Epithelial cell of proximal tubule (primary cell): ENCODE data around the gene SLC25A29. TPM values are rescaled to one million over a fixed set of nuclear protein-coding genes. Genes with fewer than 3 reads are reported as not detected.

Experiments used
- DNase-seq: peaks from one replicate; pipeline ENCODE4 v3.0.0-alpha.2; 2011; ENCODE audit warnings: low read depth
- H3K4me3 ChIP-seq: 2 replicates; pipeline ENCODE4 v1.5.1; 2011; ENCODE audit warnings: low read depth, mild to moderate bottlenecking, low read length
- CTCF ChIP-seq: conservative IDR thresholded peaks from 2 replicates; pipeline ENCODE4 v1.5.1; 2012; ENCODE audit warnings: low read depth, mild to moderate bottlenecking, low read length
- total RNA-seq: library from RNA; depleted of rRNA; stranded (reverse); fragments of >200 nt; gene quantifications from 2 replicates; pipeline ENCODE4 v1.2.3, GENCODE V29; 2015

Gene SLC25A29
- total RNA-seq, 1 donor from 2014 or later, result 106 TPM

- DNase-seq, result no peak
- no peak overlapping the region for H3K4me3 ChIP-seq
- TF ChIP-seq CTCF, result no peak
These were observed 10.1 kb downstream of the SLC25A29 start for GRCh38 chr14:100296106-100296651.

DNA sequence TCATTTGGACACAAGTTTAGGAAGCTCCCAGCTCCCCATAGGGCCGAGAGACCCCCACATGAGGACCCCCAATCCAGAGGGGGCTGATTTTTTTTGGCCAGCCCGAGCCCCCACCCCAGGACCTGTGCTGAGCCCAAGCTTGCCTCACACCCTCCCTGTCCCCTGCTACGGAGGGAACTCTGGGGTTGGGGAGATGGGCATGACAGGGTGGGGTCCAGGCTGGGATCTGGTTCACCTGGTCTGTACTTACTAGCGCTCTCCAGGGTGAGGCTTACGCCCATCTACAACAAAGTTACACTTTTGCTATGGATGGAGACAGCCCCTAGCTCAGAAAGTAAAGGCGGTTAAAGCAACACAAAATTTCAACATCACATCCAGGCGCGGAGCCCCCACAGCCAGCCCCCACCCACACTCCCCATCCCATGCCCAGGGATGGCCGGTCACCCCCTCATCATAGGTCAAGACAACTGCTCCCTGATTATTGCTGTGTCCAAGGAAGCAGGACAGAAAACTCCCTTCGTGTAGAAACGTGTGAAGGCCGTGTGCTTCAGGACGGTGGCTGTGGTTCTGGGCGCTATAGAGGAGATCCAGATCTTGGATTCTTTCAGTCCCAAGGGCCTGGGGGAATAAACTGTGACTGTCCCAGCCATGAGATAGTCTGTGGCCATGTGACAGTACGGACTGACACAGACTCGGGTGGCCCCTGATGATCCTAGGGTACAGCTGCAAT lies 10.7 kb downstream of the SLC25A29 start:
- DNase-seq, result no peak
- TF ChIP-seq CTCF, result no peak
- H3K4me3 ChIP-seq, result no peak overlapping the region

GRCh38 chr14:100294963-100295330 lies 11.3 kb downstream of the SLC25A29 start:
- no peak for DNase-seq
- H3K4me3 ChIP-seq, result no peak overlapping the region
- no peak for TF ChIP-seq CTCF

DNA sequence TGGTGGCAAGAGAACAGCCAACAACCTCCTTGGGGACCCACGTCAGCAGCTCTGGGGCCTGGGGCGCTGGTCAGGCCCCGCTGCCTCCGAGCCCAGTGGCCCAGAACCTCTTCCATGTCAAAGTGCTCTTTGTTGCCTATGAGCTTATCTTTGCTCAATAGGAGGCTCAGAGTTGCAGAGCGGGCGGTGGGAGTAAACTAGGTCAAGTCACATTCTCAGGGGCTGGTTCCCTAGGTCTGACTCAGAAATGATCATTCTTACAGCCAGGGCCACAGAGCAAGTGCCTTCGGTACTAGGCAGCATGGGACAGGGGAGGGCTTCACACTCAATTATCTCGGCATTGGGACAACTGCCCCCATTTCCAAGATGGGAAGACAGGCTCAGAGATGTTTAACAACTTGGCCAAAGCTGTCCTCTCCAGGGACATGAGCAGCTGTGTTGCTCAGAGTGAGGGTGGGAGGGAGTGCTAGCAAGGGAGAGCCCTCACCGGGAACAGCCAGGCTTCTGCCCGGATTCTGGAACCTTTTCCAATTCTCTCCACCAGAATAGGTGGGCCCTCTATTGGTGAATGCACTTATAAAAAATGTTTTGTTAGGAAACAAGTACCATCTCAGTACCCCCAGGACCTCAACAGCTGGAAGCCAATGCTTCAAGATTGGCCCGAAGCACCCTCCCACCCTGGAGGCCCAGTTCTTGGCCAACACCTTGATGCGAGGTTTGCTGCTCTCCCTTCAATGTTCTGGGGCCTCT lies 11.9 kb downstream of the SLC25A29 start:
- no peak for TF ChIP-seq CTCF
- peak; percentile 23 for DNase-seq

DNA sequence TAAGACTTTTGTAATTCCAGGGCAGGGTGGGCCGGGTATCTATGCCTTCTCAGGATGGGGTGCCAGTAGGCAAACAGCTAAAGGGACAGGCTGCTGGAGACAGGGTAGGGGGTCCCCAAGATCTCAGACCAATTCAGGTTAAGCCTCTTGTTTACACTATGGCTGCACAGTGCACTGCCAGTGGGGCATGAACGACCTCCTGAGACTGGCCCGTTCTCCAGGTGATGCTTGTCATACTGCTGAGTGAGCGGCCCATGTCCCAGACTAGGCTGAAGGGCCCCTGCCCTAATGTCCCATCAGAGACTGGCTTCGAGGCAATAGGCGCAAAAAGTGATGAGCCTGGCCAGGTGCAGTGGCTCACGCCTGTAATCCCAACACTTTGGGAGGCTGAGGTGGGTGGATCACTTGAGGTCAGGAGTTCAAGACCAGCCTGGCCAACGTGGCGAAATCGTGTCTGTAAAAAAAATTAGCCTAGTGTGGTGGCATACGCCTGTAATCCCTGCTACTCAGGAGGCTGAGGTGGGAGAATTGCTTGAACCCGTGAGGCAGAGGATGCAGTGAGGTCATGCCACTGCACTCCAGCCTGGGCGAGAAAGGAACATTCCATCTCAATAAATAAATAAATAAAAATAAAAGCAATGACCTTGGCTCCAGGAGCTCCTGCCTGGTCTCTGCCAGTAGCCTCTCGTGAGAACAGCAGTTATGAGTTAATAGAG lies 12.6 kb downstream of the SLC25A29 start:
- DNase-seq, result no peak
- H3K4me3 ChIP-seq, result no peak overlapping the region
- TF ChIP-seq CTCF, result no peak

More for the DNA sequence above, 11.9 kb downstream of the SLC25A29 start:
- no peak overlapping the region for H3K4me3 ChIP-seq

DNA sequence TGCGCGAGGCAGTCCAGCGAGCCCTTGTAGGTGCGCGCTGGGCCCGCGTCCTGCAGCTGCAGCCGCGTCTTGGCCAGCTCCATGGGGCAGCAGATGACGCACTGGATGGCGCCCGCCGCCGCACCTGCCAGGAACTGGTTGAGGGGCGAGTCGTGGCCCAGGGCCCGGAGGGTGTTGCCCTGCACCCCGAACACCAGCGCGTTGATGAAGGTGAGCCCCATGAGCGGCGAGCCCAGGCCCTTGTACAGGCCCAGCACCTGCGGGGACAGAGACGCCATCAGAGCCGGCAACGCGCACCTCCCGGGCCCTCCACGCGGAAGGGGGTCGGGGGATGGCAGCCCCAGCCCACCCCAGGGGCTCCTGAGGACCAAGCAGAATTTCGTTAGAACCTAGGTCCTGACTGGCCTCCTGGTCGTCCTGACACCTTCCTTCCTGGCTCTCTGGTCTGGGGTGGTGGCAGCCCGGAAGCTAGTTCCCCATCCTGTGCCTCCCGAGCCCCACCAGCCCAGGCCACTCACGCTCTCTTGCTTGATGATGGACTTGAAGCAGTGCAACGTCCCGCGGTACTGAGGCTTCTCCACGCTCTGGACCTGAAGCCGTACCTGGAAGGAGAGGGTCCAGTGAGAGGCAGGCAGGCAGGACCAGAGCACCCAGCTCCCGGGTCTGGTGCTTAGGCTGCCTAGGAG lies 13.3 kb downstream of the SLC25A29 start:
- TF ChIP-seq CTCF, result no peak
- DNase-seq, result no peak
- H3K4me3 ChIP-seq, result no peak overlapping the region
